ENCODE measurements around the gene SKAP1.

DNA sequence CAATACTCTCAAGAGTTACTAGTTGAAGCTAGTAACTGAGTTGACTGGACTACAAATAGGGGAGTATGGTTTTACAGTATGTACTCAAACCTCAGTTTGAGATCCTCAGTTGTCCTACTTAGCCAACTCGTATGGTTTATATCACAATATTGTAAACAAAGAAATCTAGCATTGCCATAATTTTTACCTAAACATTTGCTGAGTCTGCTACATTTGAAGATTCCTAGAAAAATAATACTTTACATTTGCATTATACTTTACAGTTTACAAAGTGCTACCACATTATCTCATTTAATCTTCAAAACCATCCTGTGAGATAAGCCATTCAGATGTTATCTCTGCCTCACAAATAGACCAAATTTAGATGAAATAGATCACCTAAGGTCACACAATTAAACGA lies 345.1 kb downstream of the SKAP1 start:
- TF ChIP-seq POLR2A (IDR thresholded peaks at IDR 0.05; ENCODE audit: low read length) (no peak), GATA1 (IDR thresholded peaks at IDR 0.05; ENCODE audit: low read depth, low read length) (no peak)

All from erythroblast (primary cell).